Measurements from ENCODE around the gene MIA2.

- TF ChIP-seq CTCF (IDR thresholded peaks at IDR 0.05; ENCODE audit: insufficient read depth, low read length) (no peak), REST (IDR thresholded peaks at IDR 0.05; ENCODE audit: insufficient replicate concordance, low read depth) (no peak), POLR2AphosphoS5 (IDR thresholded peaks at IDR 0.05; ENCODE audit: low read depth) (no peak)
These were observed 59.9 kb downstream of the MIA2 start for GRCh38 chr14:39293629-39294028.
